ENCODE data around the gene ABHD17B. TPM values are rescaled to one million over a fixed set of nuclear protein-coding genes. Genes with fewer than 3 reads are reported as not detected.

The ABHD17B gene
- polyA plus RNA-seq (2011; rRNA removed) (24.7 and 25.3 TPM in 2 replicates), polyA plus RNA-seq (2017; fragmentation: RNase III; extraction: RNeasy Plus Mini Kit Qiagen cat#74134 plus additional on column Dnase treatment) (14.6 to 16.6 TPM (median 14.9 TPM) in 3 replicates), polyA minus RNA-seq (2011; rRNA and poly(A)+ RNA removed) (16.2 and 16.3 TPM in 2 replicates)
- 8.0 and 10.3 TPM in 2 replicates for polyA plus RNA-seq (2012; cell fraction: cytosol; rRNA removed)
- 6.3 and 8.2 TPM in 2 replicates for polyA plus RNA-seq (2012; cell fraction: nucleus; rRNA removed)

GRCh38 chr9:71911061-71911907 is at the start of gene ABHD17B, which contains the start of gene C9orf85:
ABHD17B (minus strand) TSS chr9:71911193; CDS start chr9:71875080, 36,113 bp downstream.
C9orf85 (plus strand) TSS chr9:71911639; CDS start chr9:71911735, 96 bp downstream.
- CTCF ChIA-PET, result interaction anchor here (1.4 kb wide), 3 partner anchors 8 to 127 kb away, joined by 3 read pairs; no protein-coding TSS in a partner anchor
- FAIRE-seq (peak; percentile 97), ATAC-seq (peak; percentile 94 to 97)

More at GRCh38 chr9:71911061-71911907, at the start of gene ABHD17B, which contains the start of gene C9orf85:
- peak within 1 kb of the TSS; percentile 89 for H3K4me2 ChIP-seq
- peak; percentile 96 to 99 for DNase-seq (ENCODE audit: low read depth in 1 of 2, low spot score in 1 of 2)
- H3K9me3 ChIP-seq, result no peaks in the 10 kb centered on the region
- peaks cover 31% of the 10 kb centered on the region; the same call in 2 of the 3 replicates for H3K4me1 ChIP-seq
- H3K4me3 ChIP-seq, result peak within 1 kb of the TSS; percentile 89
- H3K27ac ChIP-seq, result peak within 1 kb of the TSS; percentile 84 to 94
- POLR2A ChIA-PET, result interaction anchor here (0.6 to 1.8 kb wide), 18 partner anchors 9 to 627 kb away, joined by 3 to 11 read pairs (median 4); partner anchors contain the start of gene CEMIP2
- 2% methylated on average over 45 of the region's 45 CpGs for WGBS (ENCODE audit: missing lambda C conversion rate)
- TF ChIP-seq E2F6 (IDR thresholded peaks at IDR 0.05; ENCODE audit: borderline replicate concordance, low read depth) (peak; percentile 77), RFX5 (IDR thresholded peaks at IDR 0.05) (no peak), TFCP2L1 (CRISPR knock-in tag; IDR thresholded peaks at IDR 0.05) (no peak), JUN (IDR thresholded peaks at IDR 0.05) (peak in 1 of 2 experiments; percentile 75; a peak in 4 of 5 replicates), CHD4 (IDR thresholded peaks at IDR 0.05; ENCODE audit: borderline replicate concordance) (no peak), HMGXB4 (CRISPR knock-in tag; IDR thresholded peaks at IDR 0.05; ENCODE audit: borderline replicate concordance) (no peak), PHF8 (IDR thresholded peaks at IDR 0.05; ENCODE audit: borderline replicate concordance, low read depth) (peak; percentile 61; the same call in 1 of the 2 replicates), KDM5A (IDR thresholded peaks at IDR 0.05) (0 out of 2 replicates have a peak, but pooled peaks have one; percentile 55), USF2 (IDR thresholded peaks at IDR 0.05) (peak; percentile 96), HOXB13 (CRISPR knock-in tag; IDR thresholded peaks at IDR 0.05; ENCODE audit: low read depth) (no peak), POLR2A (IDR thresholded peaks at IDR 0.05; ENCODE audit: low read length) (peak; percentile 100), RAD21 (conservative IDR thresholded peaks at IDR 0.05 in 1 of 2, IDR thresholded peaks at IDR 0.05 in 1 of 2) (no peak), SMC3 (IDR thresholded peaks at IDR 0.05) (no peak), CEBPB (IDR thresholded peaks at IDR 0.05) (0 out of 4 replicates have a peak, but pooled peaks of 1 of the 2 experiments have one; percentile 3), MYC (IDR thresholded peaks at IDR 0.05; ENCODE audit: borderline replicate concordance, low read length) (peak; percentile 94), MAFK (IDR thresholded peaks at IDR 0.05; ENCODE audit: partially characterized antibody) (no peak), BHLHE40 (IDR thresholded peaks at IDR 0.05; ENCODE audit: low read depth, low read length) (no peak), ZFP36 (IDR thresholded peaks at IDR 0.05; ENCODE audit: borderline replicate concordance, partially characterized antibody) (no peak), MAX (IDR thresholded peaks at IDR 0.05) (peak; percentile 94), BCL3 (IDR thresholded peaks at IDR 0.05) (peak; percentile 84; the same call in 2 of the 3 replicates), PBX3 (IDR thresholded peaks at IDR 0.05) (peak; percentile 51; the same call in 1 of the 2 replicates), SREBF2 (IDR thresholded peaks at IDR 0.05) (no peak)

All from A549 (cell line).